SH-SY5Y (cell line): ENCODE data around the gene CCR5AS.

ENCODE experiments used
- GATA2 ChIP-seq: IDR thresholded peaks from 2 replicates; pipeline ENCODE4 v1.6.1; 2011; ENCODE audit warnings: mild to moderate bottlenecking, low read depth, low read length
- GATA3 ChIP-seq: IDR thresholded peaks from 2 replicates; pipeline ENCODE4 v1.6.1; 2011; ENCODE audit warnings: low read depth, mild to moderate bottlenecking, low read length, moderate library complexity

- TF ChIP-seq GATA2 (no peak), GATA3 (no peak)
These were observed 48.4 kb downstream of the CCR5AS start for GRCh38 chr3:46358466-46358865.
